NCI-H1092 (cell line): ENCODE data around the gene CBX1.

ENCODE experiments used
- DNase-seq: peaks from one replicate; lab custom pipeline; 2025; lab: John Stamatoyannopoulos, UW

The CBX1 gene

GRCh38 chr17:48101012-48101720 lies at the start of gene CBX1:
Gene CBX1 (minus strand): TSS chr17:48101478. CDS start chr17:48077004, 24,474 bp downstream.
- peak; percentile 94 for DNase-seq

- DNase-seq, result no peak
Observed at GRCh38 chr17:48150597-48151001, 49.3 kb upstream of the CBX1 start.

- no peak for DNase-seq
Observed at GRCh38 chr17:48149787-48150463, 48.6 kb upstream of the CBX1 start.

- DNase-seq, result peak; percentile 96
Observed at GRCh38 chr17:48148854-48149786, 47.8 kb upstream of the CBX1 start.

- peak; percentile 82 for DNase-seq
Observed at GRCh38 chr17:48148029-48148770, 46.9 kb upstream of the CBX1 start.

- no peak for DNase-seq
Observed at GRCh38 chr17:48144976-48145798, 43.9 kb upstream of the CBX1 start.

GRCh38 chr17:48144231-48144630 lies 43.0 kb upstream of the CBX1 start:
- DNase-seq, result no peak

GRCh38 chr17:48143629-48144028 lies 42.4 kb upstream of the CBX1 start:
- DNase-seq, result peak; percentile 28

GRCh38 chr17:48139944-48140343 lies 38.7 kb upstream of the CBX1 start:
- DNase-seq, result no peak

GRCh38 chr17:48137656-48138055 lies 36.4 kb upstream of the CBX1 start:
- DNase-seq, result no peak

GRCh38 chr17:48134912-48135480 lies 33.7 kb upstream of the CBX1 start:
- no peak for DNase-seq

- no peak for DNase-seq
Observed at GRCh38 chr17:48132385-48132784, 31.1 kb upstream of the CBX1 start.

- peak; percentile 77 for DNase-seq
Observed at GRCh38 chr17:48131216-48131824, 30.0 kb upstream of the CBX1 start.

- no peak for DNase-seq
Observed at GRCh38 chr17:48129981-48130380, 28.7 kb upstream of the CBX1 start.

- DNase-seq, result no peak
Observed at GRCh38 chr17:48128400-48128799, 27.1 kb upstream of the CBX1 start.

GRCh38 chr17:48127371-48128051 lies 26.2 kb upstream of the CBX1 start:
- no peak for DNase-seq

- no peak for DNase-seq
Observed at GRCh38 chr17:48126532-48126850, 25.2 kb upstream of the CBX1 start.

GRCh38 chr17:48125829-48126531 lies 24.7 kb upstream of the CBX1 start:
- no peak for DNase-seq

GRCh38 chr17:48123776-48124388 lies 22.6 kb upstream of the CBX1 start:
- DNase-seq, result no peak
